Measurements from ENCODE around the gene SLC16A11.

DNA sequence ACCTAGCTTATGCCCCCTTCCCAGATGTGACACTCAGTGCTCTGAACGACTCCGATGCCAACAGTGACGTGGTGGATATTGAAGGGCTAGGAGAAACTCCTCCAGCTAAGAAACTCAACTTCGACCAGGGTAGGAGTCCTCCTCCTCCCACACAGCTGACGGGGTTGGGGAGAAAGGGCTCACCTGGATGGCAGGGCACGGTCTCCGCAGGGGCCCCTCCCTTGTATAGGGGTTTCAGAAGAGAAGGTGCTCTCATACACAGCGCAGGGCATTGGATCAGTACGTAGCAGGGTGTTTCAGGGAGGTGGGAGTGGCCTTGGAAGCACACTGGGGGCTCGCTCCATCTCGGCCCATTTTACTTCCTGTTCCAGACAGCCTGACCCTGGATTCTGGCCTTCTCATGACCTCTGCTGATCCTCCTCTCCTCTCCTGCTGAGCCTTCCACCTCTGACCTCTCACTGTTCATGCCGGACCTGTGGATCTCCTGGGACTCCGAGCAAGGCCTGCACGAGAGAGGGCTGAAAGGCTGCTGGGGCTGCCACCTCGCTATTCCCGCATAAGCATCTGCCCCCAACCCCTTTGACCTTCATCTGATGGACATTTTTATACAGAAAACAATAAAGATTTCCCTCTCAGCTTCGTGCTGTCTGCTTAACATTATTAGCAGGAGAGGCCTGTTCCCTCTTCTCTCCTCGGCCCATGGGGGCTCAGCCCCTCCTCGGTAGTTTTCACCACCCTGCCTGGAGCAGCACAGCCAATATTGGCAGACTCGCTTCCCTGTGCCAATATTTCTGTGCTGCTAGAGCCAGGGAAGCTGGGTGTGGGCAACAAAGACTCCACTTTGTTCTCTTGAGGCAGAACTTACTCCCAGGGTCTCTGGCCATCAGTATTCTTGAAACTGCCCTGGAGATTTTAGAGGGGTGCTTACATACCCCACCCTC is 26.7 kb downstream of the SLC16A11 start:
- TF ChIP-seq, protein P1, sequence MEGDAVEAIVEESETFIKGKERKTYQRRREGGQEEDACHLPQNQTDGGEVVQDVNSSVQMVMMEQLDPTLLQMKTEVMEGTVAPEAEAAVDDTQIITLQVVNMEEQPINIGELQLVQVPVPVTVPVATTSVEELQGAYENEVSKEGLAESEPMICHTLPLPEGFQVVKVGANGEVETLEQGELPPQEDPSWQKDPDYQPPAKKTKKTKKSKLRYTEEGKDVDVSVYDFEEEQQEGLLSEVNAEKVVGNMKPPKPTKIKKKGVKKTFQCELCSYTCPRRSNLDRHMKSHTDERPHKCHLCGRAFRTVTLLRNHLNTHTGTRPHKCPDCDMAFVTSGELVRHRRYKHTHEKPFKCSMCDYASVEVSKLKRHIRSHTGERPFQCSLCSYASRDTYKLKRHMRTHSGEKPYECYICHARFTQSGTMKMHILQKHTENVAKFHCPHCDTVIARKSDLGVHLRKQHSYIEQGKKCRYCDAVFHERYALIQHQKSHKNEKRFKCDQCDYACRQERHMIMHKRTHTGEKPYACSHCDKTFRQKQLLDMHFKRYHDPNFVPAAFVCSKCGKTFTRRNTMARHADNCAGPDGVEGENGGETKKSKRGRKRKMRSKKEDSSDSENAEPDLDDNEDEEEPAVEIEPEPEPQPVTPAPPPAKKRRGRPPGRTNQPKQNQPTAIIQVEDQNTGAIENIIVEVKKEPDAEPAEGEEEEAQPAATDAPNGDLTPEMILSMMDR (IDR thresholded peaks at IDR 0.05), result no peak
- TF ChIP-seq ZFX (IDR thresholded peaks at IDR 0.05; ENCODE audit: borderline replicate concordance), result no peak

All from 22Rv1 (cell line).